Spleen (tissue), 11 donors: ENCODE results near the gene NDRG4. TPM values are rescaled to one million over a fixed set of nuclear protein-coding genes. Genes with fewer than 3 reads are reported as not detected.
A peak's percentile ranks its signal among the peaks of the same experiment; 100 is the strongest.

Experiments
- DNase-seq: peaks from one replicate; pipeline ENCODE4 v3.0.0-alpha.2; 2020
- H3K27ac ChIP-seq, 8 donors: fragments of 200-600 bp; sonication (generic) in 7 of 8; 1 replicate in 4 of 8; 2 replicates in 4 of 8; pipeline versions ENCODE4 v1.5.0 to v1.8.0; 2016 to 2021; ENCODE audit warnings: inconsistent platforms in 4 of 8, mild to moderate bottlenecking in 4 of 8, moderate library complexity in 1 of 8
- H3K27me3 ChIP-seq, 7 donors: fragments of 200-600 bp; sonication (generic) in 6 of 7; replicated peaks in 1 of 7; 1 replicate in 4 of 7; 2 replicates in 3 of 7; pipeline versions ENCODE4 v1.5.0 to v1.8.0; 2016 to 2021; ENCODE audit warnings: inconsistent platforms in 3 of 7, mild to moderate bottlenecking in 1 of 7
- H3K36me3 ChIP-seq, 6 donors: fragments of 200-600 bp; sonication (generic) in 5 of 6; 1 replicate in 4 of 6; 2 replicates in 2 of 6; pipeline versions ENCODE4 v1.5.0 to v1.8.0; 2016 to 2021; ENCODE audit warnings: inconsistent platforms in 2 of 6
- H3K4me1 ChIP-seq, 6 donors: fragments of 200-600 bp; sonication (generic) in 5 of 6; 1 replicate in 3 of 6; 2 replicates in 3 of 6; pipeline versions ENCODE4 v1.5.0 to v1.8.0; 2016 to 2021; ENCODE audit warnings: inconsistent platforms in 3 of 6
- H3K4me3 ChIP-seq, 8 donors: fragments of 200-600 bp; sonication (generic) in 7 of 8; 1 replicate in 4 of 8; 2 replicates in 4 of 8; pipeline versions ENCODE4 v1.5.0 to v1.8.0; 2016 to 2021; ENCODE audit warnings: inconsistent platforms in 4 of 8, mild to moderate bottlenecking in 4 of 8, moderate library complexity in 2 of 8
- H3K9me3 ChIP-seq, 8 donors: fragments of 200-600 bp; sonication (generic) in 7 of 8; 1 replicate in 4 of 8; 2 replicates in 4 of 8; pipeline versions ENCODE4 v1.5.0 to v1.8.0; 2016 to 2021; ENCODE audit warnings: inconsistent platforms in 4 of 8
- CTCF ChIP-seq, 11 experiments: fragments of 200-600 bp in 7 of 11; fragments of 450-650 bp in 4 of 11; sonication (generic) in 4 of 11; IDR thresholded peaks in 8 of 11; conservative IDR thresholded peaks in 3 of 11; 1 replicate in 7 of 11; 2 replicates in 4 of 11; pipeline versions ENCODE4 v1.4.0 to v1.8.0; 2016 to 2021; ENCODE audit warnings: antibody characterized with exemption in 11 of 11, inconsistent platforms in 4 of 11, mild to moderate bottlenecking in 1 of 11
- POLR2A ChIP-seq, 3 donors: fragments of 450-650 bp; IDR thresholded peaks; one replicate each; pipeline ENCODE4 v1.5.1; 2017; ENCODE audit warnings: antibody characterized with exemption in 3 of 3, mild to moderate bottlenecking in 1 of 3
- POLR2AphosphoS5 ChIP-seq, 3 donors: sonication (generic); formaldehyde crosslinking; IDR thresholded peaks; one replicate each; pipeline ENCODE4 v1.5.1; 2017; ENCODE audit warnings: antibody characterized with exemption in 3 of 3
- WGBS, 5 donors: extraction: QIAGEN DNeasy Blood & Tissue Kit in 3 of 5; methylation state at CpG; one replicate each; pipeline versions ENCODE4 v1.1.5 to v1.1.7; 2013 to 2018; 5-methylcytosine and 5-hydroxymethylcytosine counted together
- intact Hi-C: fragments of 100-400 bp; cut with DNase I; formaldehyde crosslinking; loops from one replicate; pipeline ENCODE4 v1.15.0; 2023; ENCODE audit warnings: low total_unique reads
- polyA plus RNA-seq, 3 donors: library from polyadenylated mRNA; stranded (reverse); fragments of 200-250 nt; gene quantifications; one replicate each; pipeline ENCODE4 v1.2.1, GENCODE V29; 2013
- total RNA-seq, 7 donors: library from RNA; depleted of rRNA in 3 of 7; stranded (reverse); fragments of >200 nt in 3 of 7; fragmentation: NEBNext Ultra II Directional in 4 of 7; extraction: Animal tissue kit (Norgen Biotek cat#: 25700) in 4 of 7; gene quantifications; one replicate each; pipeline versions ENCODE4 v1.1.0 to v1.2.1, GENCODE V29; 2016 to 2021
- donor health status: healthy with polysubstance abuse.
- donor health status: DM: no; HTN: no; CAD: no; lungs with moderate emphysema.
- donor health status: DM: no; HTN: no; CAD: no.
- donor health status: Bipolar disorder and iron deficiency.
- donor health status: healthy.
- donor health status: DM: no; HTN: no; CAD: no.
- donor health status: DM: yes; HTN: yes; CAD: no.

NDRG4 gene
- total and polyA plus RNA-seq, 10 donors, result 9.4 to 115 (median 43.6) TPM

GRCh38 chr16:58461056-58461455 is 38.9 kb upstream of the NDRG4 start:
- Histone ChIP-seq H3K9me3 (no peaks in the 10 kb centered on the region), H3K4me1 (peaks cover 5 to 43% (median 20%) of the 10 kb centered on the region in 6 donors), H3K27me3 (peaks cover 2 to 50% (median 41%) of the 10 kb centered on the region in 7 donors), H3K27ac (no peak overlapping the region), H3K36me3 (no peaks in the 10 kb centered on the region), H3K4me3 (no peak overlapping the region)
- TF ChIP-seq CTCF (IDR thresholded peaks at IDR 0.05 in 8 of 11, conservative IDR thresholded peaks at IDR 0.05 in 3 of 11) (no peak), POLR2A (IDR thresholded peaks at IDR 0.05) (no peak), POLR2AphosphoS5 (IDR thresholded peaks at IDR 0.05) (no peak)
- WGBS, 5 donors, result 75 to 87% (median 79%) methylated on average over 5 of the region's 5 CpGs
- intact Hi-C loops, result no loop called here
- DNase-seq, result no peak

- H3K4me1 ChIP-seq, result peaks cover 5 to 37% (median 23%) of the 10 kb centered on the region in 6 donors
- no peaks in the 10 kb centered on the region for H3K9me3 ChIP-seq
- peaks cover 2 to 56% (median 45%) of the 10 kb centered on the region in 7 donors for H3K27me3 ChIP-seq
- no peak overlapping the region for H3K4me3 ChIP-seq
- H3K27ac ChIP-seq, result no peak overlapping the region
- DNase-seq, result peak; percentile 45
- TF ChIP-seq CTCF (IDR thresholded peaks at IDR 0.05 in 8 of 11, conservative IDR thresholded peaks at IDR 0.05 in 3 of 11), result no peak
- no peak for TF ChIP-seq POLR2A (IDR thresholded peaks at IDR 0.05)
- no peak for TF ChIP-seq POLR2AphosphoS5 (IDR thresholded peaks at IDR 0.05)
- no peaks in the 10 kb centered on the region for H3K36me3 ChIP-seq
- WGBS, 5 donors, result 89 to 95% (median 90%) methylated on average over 6 to 7 of the region's 7 CpGs
- intact Hi-C loops, result no loop called here
Observed at GRCh38 chr16:58461640-58462039, 38.3 kb upstream of the NDRG4 start.

- no peaks in the 10 kb centered on the region for H3K9me3 ChIP-seq
- no peaks in the 10 kb centered on the region for H3K36me3 ChIP-seq
- WGBS, 5 donors, result 69 to 80% (median 71%) methylated on average over 4 of the region's 4 CpGs
- no peak for DNase-seq
- no peak overlapping the region for H3K4me3 ChIP-seq
- TF ChIP-seq POLR2AphosphoS5 (IDR thresholded peaks at IDR 0.05) (no peak), POLR2A (IDR thresholded peaks at IDR 0.05) (no peak), CTCF (IDR thresholded peaks at IDR 0.05 in 8 of 11, conservative IDR thresholded peaks at IDR 0.05 in 3 of 11) (no peak)
- peaks cover 5 to 35% (median 24%) of the 10 kb centered on the region in 6 donors for H3K4me1 ChIP-seq
- intact Hi-C loops, result no loop called here
- no peak overlapping the region for H3K27ac ChIP-seq
- peaks cover 2 to 60% (median 45%) of the 10 kb centered on the region in 7 donors for H3K27me3 ChIP-seq
Observed at GRCh38 chr16:58462089-58462488, 37.9 kb upstream of the NDRG4 start.

- peaks cover 5 to 35% (median 23%) of the 10 kb centered on the region in 6 donors for H3K4me1 ChIP-seq
- peaks cover 2 to 65% (median 45%) of the 10 kb centered on the region in 7 donors for H3K27me3 ChIP-seq
- peak overlapping the region in 4 of 8 donors; percentile 17 to 77 (median 58) for H3K4me3 ChIP-seq
- DNase-seq, result peak; percentile 47
- TF ChIP-seq POLR2AphosphoS5 (IDR thresholded peaks at IDR 0.05) (no peak), POLR2A (IDR thresholded peaks at IDR 0.05) (no peak), CTCF (IDR thresholded peaks at IDR 0.05 in 8 of 11, conservative IDR thresholded peaks at IDR 0.05 in 3 of 11) (no peak)
- no peaks in the 10 kb centered on the region for H3K9me3 ChIP-seq
- intact Hi-C loops, result no loop called here
- peak overlapping the region in 1 of 8 donors; percentile 65 for H3K27ac ChIP-seq
- WGBS, 5 donors, result 61 to 70% (median 63%) methylated on average over 15 of the region's 15 CpGs
- no peaks in the 10 kb centered on the region for H3K36me3 ChIP-seq
Observed at GRCh38 chr16:58462499-58462996, 37.4 kb upstream of the NDRG4 start.
